C4-2B (cell line): ENCODE measurements around the gene MYO1G.

Experiments used
- ZFX ChIP-seq: fragments of 450-650 bp; IDR thresholded peaks from 2 replicates; pipeline ENCODE4 v1.6.1; 2017
- TF ChIP-seq, protein P1 (sequence below): fragments of 450-650 bp; conservative IDR thresholded peaks from 2 replicates; pipeline ENCODE4 v1.5.1; 2017; ENCODE audit warnings: mild to moderate bottlenecking

DNA sequence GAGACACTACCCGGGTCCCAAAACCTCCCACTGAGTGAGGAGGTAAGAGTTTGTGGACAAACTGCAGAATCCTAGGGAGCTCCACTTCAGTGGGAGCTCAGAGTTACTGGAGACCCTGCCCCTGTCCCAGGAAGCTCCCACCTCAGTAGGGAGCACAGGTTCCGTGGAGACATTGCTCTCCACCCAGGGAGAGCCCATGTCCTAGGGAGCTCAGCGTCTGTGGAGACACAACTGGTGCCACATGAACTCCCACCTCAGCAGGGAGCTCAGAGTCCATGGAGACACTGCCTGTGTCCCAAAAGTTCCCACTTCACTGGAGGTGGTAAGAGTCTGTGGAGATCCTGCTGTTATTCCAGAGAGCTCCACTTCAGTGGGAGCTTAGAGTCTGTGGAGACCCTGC, 6.3 kb downstream of the MYO1G start:
- TF ChIP-seq, protein P1, sequence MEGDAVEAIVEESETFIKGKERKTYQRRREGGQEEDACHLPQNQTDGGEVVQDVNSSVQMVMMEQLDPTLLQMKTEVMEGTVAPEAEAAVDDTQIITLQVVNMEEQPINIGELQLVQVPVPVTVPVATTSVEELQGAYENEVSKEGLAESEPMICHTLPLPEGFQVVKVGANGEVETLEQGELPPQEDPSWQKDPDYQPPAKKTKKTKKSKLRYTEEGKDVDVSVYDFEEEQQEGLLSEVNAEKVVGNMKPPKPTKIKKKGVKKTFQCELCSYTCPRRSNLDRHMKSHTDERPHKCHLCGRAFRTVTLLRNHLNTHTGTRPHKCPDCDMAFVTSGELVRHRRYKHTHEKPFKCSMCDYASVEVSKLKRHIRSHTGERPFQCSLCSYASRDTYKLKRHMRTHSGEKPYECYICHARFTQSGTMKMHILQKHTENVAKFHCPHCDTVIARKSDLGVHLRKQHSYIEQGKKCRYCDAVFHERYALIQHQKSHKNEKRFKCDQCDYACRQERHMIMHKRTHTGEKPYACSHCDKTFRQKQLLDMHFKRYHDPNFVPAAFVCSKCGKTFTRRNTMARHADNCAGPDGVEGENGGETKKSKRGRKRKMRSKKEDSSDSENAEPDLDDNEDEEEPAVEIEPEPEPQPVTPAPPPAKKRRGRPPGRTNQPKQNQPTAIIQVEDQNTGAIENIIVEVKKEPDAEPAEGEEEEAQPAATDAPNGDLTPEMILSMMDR, result no peak
- no peak for TF ChIP-seq ZFX
